Subcutaneous adipose tissue (tissue), 4 donors: Measurements from ENCODE around the gene MRPL53. TPM values are rescaled to one million over a fixed set of nuclear protein-coding genes. Genes with fewer than 3 reads are reported as not detected.

Experiments used
- total RNA-seq, 4 donors: library from RNA; depleted of rRNA; stranded (reverse); fragments of >200 nt; gene quantifications; one replicate each; pipeline ENCODE4 v1.1.0, GENCODE V29; 2016
- TF ChIP-seq, protein P1 (sequence below): fragments of 450-650 bp; IDR thresholded peaks from one replicate; pipeline ENCODE4 v1.5.1; 2016; ENCODE audit warnings: low read depth, mild to moderate bottlenecking, control low read depth, antibody characterized with exemption, moderate library complexity

The MRPL53 gene
- total RNA-seq, 4 donors from 2014 or later = 31.3 to 41.8 (median 33.5) TPM

DNA sequence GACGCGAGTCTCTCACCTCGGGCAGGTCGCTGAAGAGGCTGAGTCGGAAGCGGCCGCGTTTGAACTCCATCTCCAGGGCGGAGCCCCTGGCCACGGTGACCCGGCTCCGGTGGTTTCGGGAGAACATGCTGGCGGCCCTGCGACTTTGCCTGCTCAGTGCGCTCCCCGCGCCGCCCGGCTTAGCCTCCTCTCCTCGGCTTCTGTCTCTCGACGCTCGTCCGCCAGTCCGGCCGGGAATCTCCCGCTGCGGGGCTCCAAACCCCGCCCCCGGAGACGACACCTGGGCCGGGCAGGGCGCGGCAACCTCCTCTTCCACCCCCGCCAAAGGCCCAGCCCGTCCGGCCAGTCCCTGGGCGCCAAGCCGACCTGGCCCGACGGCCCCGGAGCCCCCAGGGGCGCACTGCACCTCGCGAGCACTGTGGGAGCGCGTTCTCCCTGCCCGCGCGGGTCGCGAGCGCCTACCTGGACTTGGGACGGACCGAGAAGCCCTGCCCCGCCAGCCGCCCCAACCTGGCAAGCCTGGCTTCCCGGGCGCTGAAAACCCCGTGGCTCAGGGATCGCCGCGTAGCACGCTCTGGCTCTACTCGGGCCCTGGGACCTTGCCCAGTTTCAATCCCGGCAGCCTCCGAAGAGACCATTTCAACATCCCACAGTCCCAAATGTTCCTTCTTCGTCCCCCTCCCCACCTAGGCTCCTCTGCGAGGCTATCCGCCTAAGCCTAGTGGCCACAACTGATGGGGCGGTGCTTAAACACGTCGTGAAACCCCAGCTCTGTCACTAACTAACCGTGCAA lies 30.6 kb downstream of the MRPL53 start, which contains the start of gene RTKN:
RTKN (minus strand) TSS at position 248 of the 793 bp plus-strand sequence; CDS start at position 127, 121 bp downstream.
- TF ChIP-seq, protein P1, sequence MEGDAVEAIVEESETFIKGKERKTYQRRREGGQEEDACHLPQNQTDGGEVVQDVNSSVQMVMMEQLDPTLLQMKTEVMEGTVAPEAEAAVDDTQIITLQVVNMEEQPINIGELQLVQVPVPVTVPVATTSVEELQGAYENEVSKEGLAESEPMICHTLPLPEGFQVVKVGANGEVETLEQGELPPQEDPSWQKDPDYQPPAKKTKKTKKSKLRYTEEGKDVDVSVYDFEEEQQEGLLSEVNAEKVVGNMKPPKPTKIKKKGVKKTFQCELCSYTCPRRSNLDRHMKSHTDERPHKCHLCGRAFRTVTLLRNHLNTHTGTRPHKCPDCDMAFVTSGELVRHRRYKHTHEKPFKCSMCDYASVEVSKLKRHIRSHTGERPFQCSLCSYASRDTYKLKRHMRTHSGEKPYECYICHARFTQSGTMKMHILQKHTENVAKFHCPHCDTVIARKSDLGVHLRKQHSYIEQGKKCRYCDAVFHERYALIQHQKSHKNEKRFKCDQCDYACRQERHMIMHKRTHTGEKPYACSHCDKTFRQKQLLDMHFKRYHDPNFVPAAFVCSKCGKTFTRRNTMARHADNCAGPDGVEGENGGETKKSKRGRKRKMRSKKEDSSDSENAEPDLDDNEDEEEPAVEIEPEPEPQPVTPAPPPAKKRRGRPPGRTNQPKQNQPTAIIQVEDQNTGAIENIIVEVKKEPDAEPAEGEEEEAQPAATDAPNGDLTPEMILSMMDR = no peak

DNA sequence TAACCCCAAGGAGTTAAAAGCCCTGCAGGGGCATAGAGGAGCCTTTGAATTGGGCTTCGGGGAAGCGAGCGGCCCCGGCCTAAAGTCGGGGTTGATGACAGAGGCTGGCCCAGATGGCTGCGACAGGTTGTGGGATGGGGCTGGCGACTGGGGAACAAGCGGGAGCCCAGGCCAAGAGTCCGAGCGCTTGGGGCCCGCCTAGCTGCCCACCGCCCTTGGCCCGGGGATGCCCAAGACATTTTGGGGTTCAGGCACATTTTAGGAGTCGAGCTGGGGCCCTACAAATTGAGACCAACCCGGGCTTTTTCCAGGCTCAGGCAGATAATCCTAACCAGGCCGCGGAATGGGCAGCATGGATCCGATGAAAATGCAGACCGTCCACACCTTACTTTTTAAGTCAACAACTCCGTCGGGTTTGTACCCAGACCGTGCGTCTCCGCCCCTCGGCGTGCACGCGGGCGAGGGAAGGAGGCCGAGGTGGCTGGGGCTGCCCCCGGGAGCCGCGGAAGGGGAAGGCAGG lies 31.2 kb downstream of the MRPL53 start:
- TF ChIP-seq, protein P1 = no peak

DNA sequence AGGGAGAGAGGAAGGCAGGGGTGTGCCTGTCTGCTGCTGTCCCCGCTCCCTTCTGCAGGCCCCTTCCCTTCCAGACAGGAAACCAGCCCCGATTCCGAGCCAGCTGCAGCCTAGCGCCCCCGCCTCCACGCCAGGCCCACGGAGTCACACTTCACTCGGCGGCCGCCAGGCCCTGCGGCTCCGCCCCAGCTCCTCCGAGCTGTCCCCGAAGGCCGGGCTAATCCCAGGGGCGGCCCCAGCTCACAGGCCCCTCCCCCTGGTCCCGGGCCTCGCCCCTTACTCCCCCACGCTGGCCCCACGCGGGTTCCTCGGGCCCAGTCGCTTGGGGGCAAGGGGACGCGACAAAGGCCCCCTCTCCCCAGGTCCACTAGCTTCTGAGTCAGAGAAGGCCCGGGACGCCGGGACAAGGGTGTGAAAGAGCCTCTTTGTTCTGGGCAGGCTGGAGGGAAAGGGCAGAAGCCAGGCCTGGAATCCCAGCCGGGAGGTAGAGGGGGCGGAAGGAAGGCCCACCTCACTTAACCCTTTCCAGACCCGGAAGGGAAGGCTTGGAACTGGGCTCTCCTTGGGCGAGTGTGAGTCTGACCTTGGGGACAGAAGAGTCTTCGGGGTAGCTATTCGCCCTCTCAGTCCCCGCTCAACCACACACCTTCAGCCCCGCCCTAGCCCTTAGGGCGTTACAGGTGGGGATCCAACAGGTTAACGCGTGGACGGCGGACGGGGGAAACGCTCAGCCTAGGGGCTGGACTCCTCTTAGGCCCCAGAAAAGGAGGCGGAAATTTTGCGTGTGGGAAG lies 31.9 kb downstream of the MRPL53 start:
- TF ChIP-seq, protein P1 = no peak

DNA sequence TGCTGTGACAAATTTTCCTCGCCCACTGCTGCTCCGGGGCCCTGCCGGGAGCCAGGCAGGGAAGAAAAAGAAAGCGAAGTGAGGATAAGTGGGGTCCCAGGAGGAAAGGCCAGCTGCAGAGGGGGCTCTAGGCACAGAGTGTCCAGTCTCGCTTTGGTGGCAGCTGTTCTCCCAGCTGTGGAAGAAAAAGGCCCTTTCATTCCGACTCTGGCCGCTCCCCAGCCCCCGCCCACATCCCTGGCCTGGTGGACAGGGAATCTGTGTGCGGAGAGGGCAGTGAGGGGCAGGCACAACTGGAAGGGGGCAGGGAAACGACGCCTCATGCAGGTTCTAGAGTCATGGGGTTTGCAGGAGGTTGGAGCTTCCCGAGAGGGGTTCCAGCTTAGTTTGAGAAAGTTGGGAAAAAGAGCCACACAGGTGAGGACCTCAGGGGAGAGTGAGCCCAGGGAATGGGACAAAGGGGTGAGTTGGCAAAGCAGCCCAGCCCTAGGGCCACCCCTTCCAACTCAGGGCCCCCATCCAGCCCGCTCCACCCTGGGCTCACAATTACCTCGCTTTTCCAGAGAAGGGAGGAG lies 32.6 kb downstream of the MRPL53 start:
- TF ChIP-seq, protein P1 = no peak

DNA sequence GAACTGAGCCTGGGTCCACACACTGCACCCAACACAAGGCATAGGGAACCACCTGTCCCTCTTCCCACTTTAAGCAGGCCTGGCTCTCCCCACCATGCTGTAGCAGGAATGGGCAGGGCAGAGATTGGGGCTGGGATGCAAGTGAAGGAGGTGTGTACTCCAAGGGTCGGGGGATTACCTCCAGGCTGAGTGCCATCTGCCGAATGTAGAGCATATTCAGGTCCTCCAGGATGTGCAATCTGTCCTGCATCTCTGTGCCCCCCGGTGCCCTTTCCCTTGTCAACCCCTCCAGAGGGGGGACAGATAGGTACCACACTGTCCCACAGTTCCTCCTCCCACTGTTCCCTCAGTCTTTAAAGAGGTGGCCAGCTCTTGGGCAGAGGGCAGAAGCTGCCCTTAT lies 33.1 kb downstream of the MRPL53 start:
- TF ChIP-seq, protein P1 = no peak

DNA sequence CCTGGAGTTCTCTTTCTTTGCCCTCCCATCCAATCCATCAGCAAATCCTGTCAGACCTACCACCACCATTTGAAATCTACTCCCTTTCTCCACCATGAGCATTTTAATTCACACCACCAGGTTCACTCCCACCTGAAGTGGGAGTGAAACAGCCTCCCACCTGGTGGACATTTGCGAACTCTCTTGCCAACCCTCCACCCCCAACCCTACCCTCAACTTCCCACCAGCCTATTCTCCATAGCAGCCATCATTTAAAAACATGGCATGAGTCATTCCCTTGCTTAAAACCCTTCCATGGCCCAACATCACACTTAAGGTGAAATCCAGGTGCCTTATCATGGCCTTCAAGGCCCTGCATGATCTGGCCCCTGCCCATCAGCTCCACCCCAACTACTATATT lies 34.2 kb downstream of the MRPL53 start:
- TF ChIP-seq, protein P1 = no peak
